Measurements from ENCODE around the gene OR6T1.

DNA sequence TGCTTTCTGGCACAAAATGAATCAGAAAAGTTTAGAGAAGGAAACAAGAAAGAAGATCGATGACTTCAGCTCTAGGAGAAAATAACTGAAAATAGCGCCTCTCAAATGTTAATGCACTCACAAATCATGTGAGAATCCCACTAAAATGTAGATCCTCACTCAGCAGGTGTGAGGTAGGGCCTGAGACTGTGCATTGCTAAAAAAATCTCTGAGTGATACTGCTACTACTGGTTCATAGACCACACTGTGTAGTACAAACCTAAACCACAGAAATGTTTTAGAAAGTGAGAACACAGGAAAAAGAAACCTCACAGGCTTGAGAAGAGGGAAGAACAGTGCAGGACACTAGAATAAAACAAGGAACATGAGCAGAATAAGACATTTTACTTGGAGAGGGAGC lies 39.7 kb downstream of the OR6T1 start:
- no peak for TF ChIP-seq EZH2 (IDR thresholded peaks at IDR 0.05)
- TF ChIP-seq, protein P1, sequence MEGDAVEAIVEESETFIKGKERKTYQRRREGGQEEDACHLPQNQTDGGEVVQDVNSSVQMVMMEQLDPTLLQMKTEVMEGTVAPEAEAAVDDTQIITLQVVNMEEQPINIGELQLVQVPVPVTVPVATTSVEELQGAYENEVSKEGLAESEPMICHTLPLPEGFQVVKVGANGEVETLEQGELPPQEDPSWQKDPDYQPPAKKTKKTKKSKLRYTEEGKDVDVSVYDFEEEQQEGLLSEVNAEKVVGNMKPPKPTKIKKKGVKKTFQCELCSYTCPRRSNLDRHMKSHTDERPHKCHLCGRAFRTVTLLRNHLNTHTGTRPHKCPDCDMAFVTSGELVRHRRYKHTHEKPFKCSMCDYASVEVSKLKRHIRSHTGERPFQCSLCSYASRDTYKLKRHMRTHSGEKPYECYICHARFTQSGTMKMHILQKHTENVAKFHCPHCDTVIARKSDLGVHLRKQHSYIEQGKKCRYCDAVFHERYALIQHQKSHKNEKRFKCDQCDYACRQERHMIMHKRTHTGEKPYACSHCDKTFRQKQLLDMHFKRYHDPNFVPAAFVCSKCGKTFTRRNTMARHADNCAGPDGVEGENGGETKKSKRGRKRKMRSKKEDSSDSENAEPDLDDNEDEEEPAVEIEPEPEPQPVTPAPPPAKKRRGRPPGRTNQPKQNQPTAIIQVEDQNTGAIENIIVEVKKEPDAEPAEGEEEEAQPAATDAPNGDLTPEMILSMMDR (IDR thresholded peaks at IDR 0.05): no peak

All from neural progenitor cell (in vitro differentiated cells).